Gastrocnemius medialis (tissue), 4 donors: ENCODE data around the gene FMN2. TPM values are rescaled to one million over a fixed set of nuclear protein-coding genes. Genes with fewer than 3 reads are reported as not detected.

ENCODE experiments used
- ATAC-seq, 2 donors: fragments of 150-250 bp; one replicate each; pipeline ENCODE4 v1.9.1; 2016
- DNase-seq, 2 donors: peaks; one replicate each; pipeline ENCODE4 v3.0.0-alpha.2; 2019
- H3K27ac ChIP-seq, 4 donors: fragments of 200-600 bp; sonication (generic); 1 replicate in 1 of 4; 2 replicates in 3 of 4; pipeline ENCODE4 v1.5.1; 2016 to 2018; ENCODE audit warnings: mild to moderate bottlenecking in 2 of 4, moderate library complexity in 1 of 4
- H3K27me3 ChIP-seq, 3 donors: fragments of 200-600 bp; sonication (generic) in 2 of 3; 1 replicate in 1 of 3; 2 replicates in 2 of 3; pipeline versions ENCODE4 v1.5.1 to v1.6.0; 2016 to 2019; ENCODE audit warnings: mild to moderate bottlenecking in 1 of 3, moderate library complexity in 1 of 3
- H3K36me3 ChIP-seq, 2 donors: fragments of 200-600 bp; sonication (generic) in 1 of 2; one replicate each; pipeline ENCODE4 v1.5.1; 2017 to 2018
- H3K4me1 ChIP-seq, 2 donors: fragments of 200-600 bp; sonication (generic) in 1 of 2; one replicate each; pipeline ENCODE4 v1.5.1; 2016 to 2017; ENCODE audit warnings: mild to moderate bottlenecking in 2 of 2
- H3K4me3 ChIP-seq, 4 donors: fragments of 200-600 bp; sonication (generic) in 3 of 4; 1 replicate in 1 of 4; 2 replicates in 3 of 4; pipeline ENCODE4 v1.5.1; 2016 to 2019; ENCODE audit warnings: mild to moderate bottlenecking in 2 of 4
- H3K9me3 ChIP-seq, 3 donors: fragments of 200-600 bp; sonication (generic) in 2 of 3; 1 replicate in 1 of 3; 2 replicates in 2 of 3; pipeline ENCODE4 v1.5.1; 2016 to 2019
- CTCF ChIP-seq, 5 experiments: fragments of 450-650 bp in 3 of 5; fragments of 200-600 bp in 2 of 5; sonication (generic) in 2 of 5; IDR thresholded peaks in 4 of 5; conservative IDR thresholded peaks in 1 of 5; 1 replicate in 4 of 5; 2 replicates in 1 of 5; pipeline ENCODE4 v1.5.1; 2016 to 2019; ENCODE audit warnings: antibody characterized with exemption in 5 of 5, mild to moderate bottlenecking in 3 of 5, moderate library complexity in 3 of 5
- POLR2A ChIP-seq, 2 donors: fragments of 450-650 bp; IDR thresholded peaks; one replicate each; pipeline ENCODE4 v1.6.1; 2017; ENCODE audit warnings: antibody characterized with exemption in 2 of 2, mild to moderate bottlenecking in 2 of 2, moderate library complexity in 2 of 2
- in situ Hi-C, 4 donors: fragments of 200-750 bp; cut with MboI; loops; one replicate each; pipeline versions ENCODE4 v1.15.0 to v1.8.0; 2017; ENCODE audit warnings: low sequenced_read_pairs in 4 of 4
- intact Hi-C: fragments of 100-400 bp; cut with DNase I; formaldehyde crosslinking; loops from one replicate; pipeline ENCODE4 v1.15.1; 2023; ENCODE audit warnings: low total_unique reads
- total RNA-seq, 4 donors: library from RNA; depleted of rRNA; stranded (reverse); fragments of >200 nt; gene quantifications; one replicate each; pipeline versions ENCODE4 v1.1.0 to v1.2.3, GENCODE V29; 2016

FMN2 gene
- total RNA-seq, 4 donors from 2014 or later = 0.51 TPM; not detected in 3

GRCh38 chr1:240282061-240282830, 190.6 kb downstream of the FMN2 start:
- no peak overlapping the region for H3K27ac ChIP-seq
- intact Hi-C loops (no loop called here), in situ Hi-C loops (no loop called here)
- no peaks in the 10 kb centered on the region for H3K4me1 ChIP-seq
- no peaks in the 10 kb centered on the region for H3K9me3 ChIP-seq
- no peak for DNase-seq
- no peak overlapping the region for H3K4me3 ChIP-seq
- H3K36me3 ChIP-seq = no peaks in the 10 kb centered on the region
- H3K27me3 ChIP-seq = no peaks in the 10 kb centered on the region
- no peak for ATAC-seq
- TF ChIP-seq POLR2A (IDR thresholded peaks at IDR 0.05) (no peak), CTCF (IDR thresholded peaks at IDR 0.05 in 4 of 5, conservative IDR thresholded peaks at IDR 0.05 in 1 of 5) (no peak)

GRCh38 chr1:240284656-240285414, 193.2 kb downstream of the FMN2 start:
- in situ Hi-C loops = no loop called here
- Histone ChIP-seq H3K27ac (no peak overlapping the region), H3K4me1 (no peaks in the 10 kb centered on the region), H3K9me3 (no peaks in the 10 kb centered on the region), H3K27me3 (no peaks in the 10 kb centered on the region), H3K4me3 (no peak overlapping the region), H3K36me3 (no peaks in the 10 kb centered on the region)
- DNase-seq (no peak), ATAC-seq (no peak)
- TF ChIP-seq POLR2A (IDR thresholded peaks at IDR 0.05) (no peak), CTCF (IDR thresholded peaks at IDR 0.05 in 4 of 5, conservative IDR thresholded peaks at IDR 0.05 in 1 of 5) (no peak)
- intact Hi-C loops = no loop called here

GRCh38 chr1:240285540-240285939, 193.9 kb downstream of the FMN2 start:
- in situ Hi-C loops (no loop called here), intact Hi-C loops (no loop called here)
- peak in 1 of 2 donors; percentile 41 for ATAC-seq

GRCh38 chr1:240287722-240288121, 196.0 kb downstream of the FMN2 start:
- Histone ChIP-seq H3K9me3 (no peaks in the 10 kb centered on the region), H3K36me3 (no peaks in the 10 kb centered on the region), H3K27ac (no peak overlapping the region), H3K4me1 (no peaks in the 10 kb centered on the region), H3K27me3 (no peaks in the 10 kb centered on the region), H3K4me3 (no peak overlapping the region)
- intact Hi-C loops (no loop called here), in situ Hi-C loops (no loop called here)
- no peak for DNase-seq
- no peak for ATAC-seq
- no peak for TF ChIP-seq POLR2A (IDR thresholded peaks at IDR 0.05)
- TF ChIP-seq CTCF (IDR thresholded peaks at IDR 0.05 in 4 of 5, conservative IDR thresholded peaks at IDR 0.05 in 1 of 5) = no peak

More at GRCh38 chr1:240285540-240285939, 193.9 kb downstream of the FMN2 start:
- DNase-seq = no peak
- Histone ChIP-seq H3K9me3 (no peaks in the 10 kb centered on the region), H3K4me3 (no peak overlapping the region), H3K4me1 (no peaks in the 10 kb centered on the region), H3K36me3 (no peaks in the 10 kb centered on the region), H3K27ac (no peak overlapping the region), H3K27me3 (no peaks in the 10 kb centered on the region)
- no peak for TF ChIP-seq CTCF (IDR thresholded peaks at IDR 0.05 in 4 of 5, conservative IDR thresholded peaks at IDR 0.05 in 1 of 5)
- TF ChIP-seq POLR2A (IDR thresholded peaks at IDR 0.05) = no peak
